Stimulated activated CD4-positive, alpha-beta T cell treated with anti-CD3 and anti-CD28 coated beads, Interleukin-2, amount 100 ng/mL, for 24 hours (primary cell): Measurements from ENCODE around the gene PBXIP1.
"Not testable (repeated sequence)": the region's sequence is repeated elsewhere in the genome, so short reads cannot be mapped to it uniquely, and the experiment has no call there.

Experiments used
- DNase-seq, 2 donors: peaks; one replicate each; pipeline ENCODE4 v3.0.0-alpha.2; 2020

PBXIP1 gene

DNA sequence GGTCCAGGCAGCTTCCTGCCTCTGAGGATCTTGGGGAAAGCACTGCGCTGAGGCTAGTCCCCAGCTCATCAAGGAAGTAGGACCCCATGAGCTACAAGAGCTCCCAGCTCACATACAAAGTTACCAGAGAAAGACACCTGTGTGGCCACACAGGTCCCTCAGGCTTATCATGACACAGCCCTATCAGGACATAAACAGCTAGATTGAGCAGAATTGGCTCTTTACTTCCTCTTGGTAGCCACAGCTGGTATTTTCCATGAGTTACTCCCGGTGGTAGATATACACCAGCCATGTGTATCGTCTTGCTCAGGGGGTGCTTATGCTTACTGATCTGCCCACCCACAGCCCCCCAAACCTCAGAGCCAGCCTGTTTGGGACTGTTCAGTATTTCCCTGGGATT lies 38.7 kb upstream of the PBXIP1 start:
- no peak for DNase-seq

DNA sequence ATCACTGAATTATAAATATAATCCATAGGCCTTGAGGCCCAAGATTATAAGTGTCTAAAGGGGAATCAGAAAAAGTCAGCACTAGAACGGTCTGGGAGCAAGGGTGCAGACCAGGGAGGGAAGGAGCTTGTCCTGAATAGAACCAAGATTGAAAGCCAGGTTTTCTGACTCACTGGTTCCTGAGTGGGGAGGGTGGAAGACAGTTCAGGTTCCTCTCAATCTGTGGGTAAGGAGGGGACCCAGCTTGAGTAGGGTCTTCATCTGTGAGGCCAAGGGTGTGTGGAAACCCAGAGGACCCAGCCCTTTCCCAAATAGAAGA lies 38.3 kb upstream of the PBXIP1 start:
- DNase-seq: no peak

DNA sequence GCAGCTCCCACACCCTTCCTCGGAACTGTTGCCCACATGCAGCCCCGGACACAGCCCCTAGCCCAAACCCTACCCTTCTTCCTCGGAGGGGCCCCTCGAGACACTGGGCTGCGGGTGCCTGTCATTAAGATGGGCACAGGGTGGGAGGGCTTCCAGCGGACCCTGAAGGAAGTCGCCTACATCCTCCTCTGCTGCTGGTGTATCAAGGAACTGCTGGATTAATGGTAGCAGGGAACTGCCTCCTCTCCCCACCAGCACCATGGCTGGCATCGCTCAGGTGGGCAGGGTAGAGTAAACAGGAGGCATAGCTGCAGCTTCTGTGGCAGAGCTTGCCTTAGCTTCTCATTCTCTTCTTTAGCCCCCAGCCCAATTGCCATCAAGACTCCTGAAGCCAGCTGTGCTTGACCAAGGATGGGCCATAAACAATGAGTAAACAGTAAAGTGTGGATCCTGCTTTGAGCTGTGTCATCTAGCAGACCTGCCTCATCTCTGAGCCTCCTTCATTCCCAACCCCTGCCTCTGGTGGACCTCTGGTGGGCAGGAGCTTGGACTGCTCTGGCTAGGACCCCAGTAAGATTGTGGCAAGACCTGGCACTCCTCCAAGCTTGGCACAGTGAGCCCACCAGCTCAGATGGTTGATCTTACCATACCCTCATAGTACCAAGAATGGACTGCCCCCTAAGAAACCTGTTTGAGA lies 37.8 kb upstream of the PBXIP1 start, which contains the start of gene LENEP:
Gene LENEP (plus strand): TSS at position 15 of the 697 bp plus-strand sequence. CDS start 22 bp downstream, at position 37.
- DNase-seq: no peak

DNA sequence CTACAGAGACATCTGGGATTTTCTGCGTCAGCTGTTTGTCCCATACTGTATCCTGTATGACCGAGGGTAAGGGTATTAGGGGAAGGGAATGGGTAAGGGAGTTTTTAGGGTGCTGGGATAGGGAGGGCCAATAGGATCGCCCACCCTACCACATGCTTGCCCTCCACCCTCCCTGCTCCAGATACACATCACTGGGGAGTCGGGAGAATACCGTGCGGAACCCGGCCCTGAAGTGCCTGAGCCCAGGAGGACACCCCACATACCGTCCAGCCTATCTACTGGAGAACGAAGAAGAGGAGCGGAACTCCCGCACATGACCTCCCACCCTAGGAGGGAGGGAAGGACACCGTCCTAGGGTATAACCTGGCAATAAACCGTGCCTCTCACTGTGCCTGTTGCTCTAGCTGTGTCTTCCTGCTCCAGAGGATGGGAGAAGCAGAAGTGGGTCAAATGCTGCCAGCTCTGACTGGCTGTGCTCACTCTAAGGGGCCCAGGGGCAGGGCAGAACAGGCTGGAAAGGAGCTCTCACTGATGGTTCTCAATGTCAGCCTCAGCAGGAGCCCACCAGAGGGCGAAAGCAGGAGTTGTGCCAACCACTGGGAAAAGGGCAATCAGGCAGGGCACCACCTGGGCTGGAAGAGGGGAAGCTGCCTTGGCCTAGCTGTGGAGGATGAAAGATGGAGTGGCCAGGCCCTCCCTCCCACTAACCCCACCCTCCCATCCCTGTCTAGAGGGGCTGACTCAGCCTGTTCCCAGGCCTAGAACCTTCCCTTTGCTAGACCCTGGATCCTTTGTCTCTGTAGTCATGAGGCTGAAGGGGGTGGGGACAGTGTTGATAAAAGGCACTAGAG lies 37.0 kb upstream of the PBXIP1 start:
- DNase-seq: no peak

DNA sequence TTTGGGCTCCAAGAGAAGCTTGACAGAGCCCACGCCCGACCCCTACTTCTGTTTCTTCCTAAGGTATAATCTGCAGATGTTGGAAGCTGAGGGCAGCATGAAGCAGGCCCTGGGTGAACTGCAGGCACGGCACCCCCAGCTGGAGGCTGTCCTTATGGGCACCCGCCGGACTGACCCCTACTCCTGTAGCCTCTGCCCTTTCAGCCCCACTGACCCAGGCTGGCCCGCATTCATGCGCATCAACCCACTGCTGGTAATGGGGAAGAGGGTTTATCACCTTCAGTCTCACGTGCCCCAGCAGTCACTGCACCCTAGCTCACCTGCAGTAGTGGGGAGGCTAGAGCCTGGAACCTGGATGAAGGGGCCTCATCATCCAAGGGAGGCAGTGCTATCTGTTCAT lies 34.4 kb upstream of the PBXIP1 start:
- no peak for DNase-seq

DNA sequence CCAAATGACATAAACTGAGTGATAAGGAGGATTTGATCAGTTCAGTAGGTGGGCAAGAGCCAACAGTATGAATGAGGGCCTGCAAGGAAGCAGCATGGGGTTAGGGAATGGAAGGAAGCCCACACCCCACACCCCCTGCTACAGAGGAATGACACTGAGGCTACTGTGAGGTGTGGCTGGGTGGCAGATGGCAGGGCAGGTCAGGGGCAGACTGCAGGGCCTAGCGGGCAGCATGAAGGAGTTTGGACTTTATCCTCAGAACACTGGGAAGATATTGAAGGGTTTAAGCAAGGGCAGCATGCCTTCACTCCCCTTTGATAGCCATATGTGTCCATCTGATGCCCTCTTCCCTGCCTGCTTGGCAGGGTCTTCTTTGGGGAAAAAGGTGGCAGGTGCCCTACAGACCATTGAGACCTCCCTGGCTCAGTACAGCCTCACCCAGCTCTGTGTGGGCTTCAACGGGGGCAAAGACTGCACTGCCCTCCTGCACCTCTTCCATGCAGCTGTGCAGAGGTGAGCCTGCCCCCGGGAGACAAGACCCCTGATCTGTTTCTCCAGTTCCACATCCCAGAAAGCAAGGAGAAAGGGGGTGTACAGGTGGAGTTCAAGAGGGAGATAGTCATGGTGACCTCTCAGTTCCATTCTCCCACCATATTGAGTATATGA lies 33.4 kb upstream of the PBXIP1 start:
- no peak for DNase-seq

DNA sequence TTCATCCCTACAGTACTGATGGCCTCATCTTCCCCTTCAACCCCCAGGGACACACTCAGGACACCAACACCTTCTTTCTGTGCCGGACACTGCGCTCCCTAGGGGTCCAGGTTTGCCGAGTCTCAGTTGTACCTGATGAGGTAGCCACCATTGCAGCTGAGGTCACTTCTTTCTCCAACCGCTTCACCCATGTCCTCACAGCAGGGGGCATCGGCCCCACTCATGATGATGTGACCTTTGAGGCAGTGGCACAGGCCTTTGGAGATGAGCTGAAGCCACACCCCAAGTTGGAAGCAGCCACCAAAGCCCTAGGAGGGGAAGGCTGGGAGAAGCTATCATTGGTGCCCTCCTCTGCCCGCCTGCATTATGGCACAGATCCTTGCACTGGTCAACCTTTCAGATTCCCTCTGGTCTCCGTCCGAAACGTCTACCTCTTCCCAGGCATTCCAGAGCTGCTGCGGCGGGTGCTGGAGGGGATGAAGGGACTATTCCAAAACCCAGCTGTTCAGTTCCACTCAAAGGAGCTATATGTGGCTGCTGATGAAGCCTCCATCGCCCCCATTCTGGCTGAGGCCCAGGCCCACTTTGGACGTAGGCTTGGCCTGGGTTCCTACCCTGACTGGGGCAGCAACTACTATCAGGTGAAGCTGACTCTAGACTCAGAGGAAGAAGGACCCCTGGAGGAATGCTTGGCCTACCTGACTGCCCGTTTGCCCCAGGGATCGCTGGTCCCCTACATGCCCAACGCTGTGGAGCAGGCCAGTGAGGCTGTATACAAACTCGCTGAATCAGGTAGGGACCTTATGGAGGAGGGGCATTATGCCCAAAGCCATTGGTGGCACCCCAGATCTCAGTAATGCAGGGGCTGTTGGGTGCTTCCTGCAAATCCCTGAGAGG lies 32.4 kb upstream of the PBXIP1 start:
- DNase-seq: peak in 1 of 2 donors; percentile 19

DNA sequence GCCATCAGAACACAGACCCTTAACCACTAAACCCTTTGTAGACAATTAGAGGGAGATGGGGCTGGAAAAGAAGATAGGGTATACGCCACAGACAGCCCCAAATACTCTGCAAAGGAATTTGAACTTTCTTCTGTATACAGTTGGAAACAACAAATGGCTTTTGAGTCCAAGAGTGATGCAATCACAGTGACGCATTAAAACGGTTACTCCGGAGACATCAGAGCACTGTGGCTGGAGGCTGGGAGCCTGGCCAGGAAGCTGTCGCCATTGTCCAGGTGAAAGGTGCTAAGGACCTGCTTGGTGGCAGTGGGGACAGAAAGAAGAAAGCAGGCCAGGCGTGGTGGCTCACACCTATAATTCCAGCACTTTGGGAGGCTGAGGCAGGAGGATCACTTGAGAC lies 31.4 kb upstream of the PBXIP1 start:
- DNase-seq: no peak

DNA sequence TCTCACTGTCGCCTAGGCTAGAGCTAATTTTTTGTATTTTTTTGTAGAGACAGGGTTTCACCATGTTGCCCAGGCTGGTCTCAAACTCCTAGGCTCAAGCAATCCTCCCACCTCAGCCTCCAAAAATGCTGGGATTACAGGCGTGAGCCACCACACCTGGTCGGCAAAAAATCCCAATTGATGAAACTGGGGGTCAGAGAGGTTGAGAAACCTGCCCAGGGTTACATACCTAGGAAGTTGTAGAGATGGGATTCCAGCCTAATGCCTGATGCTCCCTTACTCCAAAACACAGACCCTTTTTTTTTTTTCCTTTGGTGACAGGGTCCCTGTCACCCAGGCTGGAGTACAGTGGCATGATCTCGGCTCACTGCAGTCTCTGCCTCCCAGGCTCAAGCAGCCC lies 30.8 kb upstream of the PBXIP1 start:
- DNase-seq: not testable (repeated sequence)

DNA sequence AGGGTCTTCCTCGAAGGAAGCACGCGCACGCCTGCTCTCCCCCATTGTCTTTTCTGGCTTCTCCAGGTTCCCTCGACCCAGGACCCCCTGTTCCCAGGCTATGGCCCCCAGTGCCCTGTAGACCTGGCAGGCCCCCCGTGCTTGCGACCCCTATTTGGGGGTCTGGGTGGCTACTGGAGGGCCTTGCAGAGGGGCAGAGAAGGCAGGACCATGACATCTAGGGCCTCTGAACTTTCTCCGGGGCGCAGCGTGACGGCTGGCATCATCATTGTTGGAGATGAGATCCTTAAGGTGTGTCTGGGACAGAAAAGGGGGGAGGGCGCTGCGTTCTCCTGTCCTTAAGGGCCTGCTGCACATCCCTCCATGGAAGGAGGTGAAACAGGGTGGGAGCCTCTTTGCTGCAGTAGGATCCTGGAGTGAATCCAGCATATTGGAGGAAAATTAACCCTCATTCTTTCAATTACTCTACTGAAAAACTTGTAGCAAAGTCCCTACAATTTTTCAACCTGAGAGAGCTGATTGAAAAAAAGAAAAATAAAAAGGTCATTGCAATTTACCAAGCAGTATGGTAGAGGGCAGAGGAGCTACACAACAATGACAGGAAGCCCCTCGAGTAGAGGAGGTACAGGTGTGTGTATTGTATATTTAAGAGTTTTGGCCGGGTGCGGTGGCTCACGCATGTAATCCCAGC lies 28.0 kb upstream of the PBXIP1 start:
- no peak for DNase-seq

DNA sequence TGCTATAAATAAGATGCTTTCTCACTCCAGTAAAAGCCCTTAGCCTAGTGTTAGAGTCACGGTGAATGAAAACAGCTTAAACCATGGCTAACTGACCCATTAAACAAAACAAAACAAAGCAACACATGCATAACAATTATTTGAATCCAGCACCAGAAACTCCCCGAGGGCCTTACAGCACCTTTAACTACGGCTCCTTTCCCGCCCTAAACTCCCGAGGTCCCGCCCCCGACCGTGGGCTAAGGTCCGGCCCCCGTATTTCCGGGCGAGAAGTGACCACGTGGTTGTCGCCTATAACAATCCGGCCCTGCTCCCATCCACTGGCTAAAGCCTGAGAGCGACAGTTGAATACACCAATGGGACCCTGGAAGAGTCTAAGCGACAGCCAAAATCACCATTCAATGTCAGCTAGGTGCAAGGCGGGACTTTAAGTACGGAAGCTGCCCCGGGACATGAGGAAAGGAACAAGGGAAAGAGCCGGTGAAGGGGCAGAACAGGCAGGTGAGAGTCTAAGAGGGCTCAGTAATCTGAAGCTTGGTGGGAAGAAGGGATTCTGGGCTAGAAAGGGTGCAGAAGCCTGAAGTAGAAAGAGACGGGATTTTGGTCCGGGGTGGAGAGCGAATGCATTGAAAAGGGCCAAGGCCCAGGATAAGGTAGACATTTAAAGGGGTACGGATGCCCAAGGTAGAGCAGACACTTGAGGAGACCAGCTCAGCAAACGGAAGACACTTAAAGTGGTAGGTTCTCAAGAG lies 27.2 kb upstream of the PBXIP1 start, which contains the start of gene FLAD1:
Gene FLAD1 (plus strand): TSS at position 448 of the 752 bp plus-strand sequence. CDS start 351 bp downstream, outside the sequence.
- peak; percentile 95 to 96 for DNase-seq

GRCh38 chr1:154982341-154982740 lies 26.4 kb upstream of the PBXIP1 start:
- DNase-seq: no peak

GRCh38 chr1:154978360-154978759 lies 22.5 kb upstream of the PBXIP1 start:
- no peak for DNase-seq

DNA sequence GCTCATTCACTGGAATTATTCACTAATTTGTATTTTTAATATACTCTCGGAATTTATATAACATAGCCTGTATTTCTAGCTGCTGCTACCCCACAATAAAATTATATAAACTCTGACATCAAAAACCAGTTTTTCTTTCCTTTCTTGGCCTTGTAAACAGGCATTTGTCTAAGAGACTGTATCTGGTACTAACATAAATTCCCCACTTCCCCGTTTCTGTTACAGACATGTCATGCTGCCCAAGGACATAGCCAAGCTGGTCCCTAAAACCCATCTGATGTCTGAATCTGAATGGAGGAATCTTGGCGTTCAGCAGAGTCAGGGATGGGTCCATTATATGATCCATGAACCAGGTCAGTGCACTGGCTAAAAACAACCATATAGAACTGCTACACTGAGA lies 21.9 kb upstream of the PBXIP1 start:
- not testable (repeated sequence) for DNase-seq

- DNase-seq: peak; percentile 70 to 73
Observed at GRCh38 chr1:154975409-154976059, 19.6 kb upstream of the PBXIP1 start.

DNA sequence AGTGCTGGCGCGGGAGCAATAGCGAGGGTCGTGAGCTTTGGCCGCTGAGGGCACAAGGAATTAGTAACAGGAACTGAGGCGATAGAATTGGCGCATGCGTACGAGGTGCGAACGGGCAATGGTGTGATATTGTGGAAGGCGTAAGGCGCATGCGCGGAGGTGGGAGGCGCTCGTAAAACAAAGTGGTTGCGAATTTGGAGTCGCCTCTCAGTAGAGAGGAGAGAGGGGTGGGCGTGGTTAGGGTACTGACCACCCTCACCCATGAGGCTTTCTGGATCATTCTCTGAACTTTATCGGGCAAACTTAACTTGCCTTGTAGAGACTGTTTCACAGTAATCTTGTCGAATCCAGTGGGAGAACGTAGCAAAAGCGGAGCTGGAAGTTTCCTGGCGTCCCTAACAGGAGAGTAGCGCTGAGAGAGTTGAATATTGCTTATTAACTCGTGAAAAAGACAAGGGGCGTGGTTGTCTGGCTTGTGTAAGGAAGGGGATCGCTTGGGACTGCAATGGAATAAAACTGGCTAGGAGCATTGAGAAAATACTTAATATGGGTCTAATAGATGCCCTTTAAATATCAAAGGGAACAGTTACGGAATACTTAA lies 19.0 kb upstream of the PBXIP1 start:
- peak; percentile 93 to 94 for DNase-seq

- DNase-seq: peak; percentile 94
Observed at GRCh38 chr1:154974102-154974807, 18.4 kb upstream of the PBXIP1 start, which contains the start of gene CKS1B. CKS1B (plus strand) TSS chr1:154974681; CDS start chr1:154974746, 65 bp downstream.

- peak; percentile 94 to 97 for DNase-seq
Observed at GRCh38 chr1:154973344-154974101, 17.6 kb upstream of the PBXIP1 start.
